SK-N-SH treated with all-trans-retinoic acid at 6 μM for 48 hours (cell line): ENCODE data around the gene NCAPG2.
A peak's percentile ranks its signal among the peaks of the same experiment; 100 is the strongest.

Experiments
- ATAC-seq: fragments of 200-7000 bp; cut with Tn5 transposase; 3 replicates; pipeline ENCODE4 v1.9.1; 2020; ENCODE audit warnings: mild to moderate bottlenecking, moderate library complexity
- ARNTL ChIP-seq: fragments of 450-650 bp; formaldehyde crosslinking; IDR thresholded peaks from 2 replicates; pipeline ENCODE4 v1.5.0; 2020; ENCODE audit warnings: low read depth, mild to moderate bottlenecking, moderate library complexity, borderline replicate concordance
- BACH2 ChIP-seq: fragments of 250-450 bp; sonication (Bioruptor Pico); IDR thresholded peaks from 2 replicates; pipeline ENCODE4 v1.9.0; 2021; ENCODE audit warnings: mild to moderate bottlenecking, borderline replicate concordance
- CSDC2 ChIP-seq: fragments of 250-450 bp; sonication (Bioruptor Pico); IDR thresholded peaks from 2 replicates; pipeline ENCODE4 v1.5.0; 2020; ENCODE audit warnings: mild to moderate bottlenecking, moderate library complexity
- CSRNP3 ChIP-seq: fragments of 250-450 bp; sonication (Bioruptor Pico); IDR thresholded peaks from 2 replicates; pipeline ENCODE4 v1.5.1; 2021; ENCODE audit warnings: mild to moderate bottlenecking, moderate library complexity
- ESRRG ChIP-seq: fragments of 250-450 bp; sonication (Bioruptor Pico); IDR thresholded peaks from 2 replicates; pipeline ENCODE4 v1.6.1; 2021; ENCODE audit warnings: mild to moderate bottlenecking
- GLIS3 ChIP-seq: fragments of 250-450 bp; sonication (Bioruptor Pico); IDR thresholded peaks from 2 replicates; pipeline ENCODE4 v1.5.0; 2020; ENCODE audit warnings: mild to moderate bottlenecking, moderate library complexity
- ISL1 ChIP-seq: fragments of 250-450 bp; sonication (Bioruptor Pico); IDR thresholded peaks from 2 replicates; pipeline ENCODE4 v2.1.2; 2022; ENCODE audit warnings: mild to moderate bottlenecking, moderate library complexity
- OSR1 ChIP-seq: fragments of 250-450 bp; sonication (Bioruptor Pico); IDR thresholded peaks from 2 replicates; pipeline ENCODE4 v1.8.0; 2022; ENCODE audit warnings: moderate library complexity, mild to moderate bottlenecking, inconsistent platforms
- PATZ1 ChIP-seq: fragments of 250-450 bp; sonication (Bioruptor Pico); IDR thresholded peaks from 2 replicates; pipeline ENCODE4 v1.8.0; 2020; ENCODE audit warnings: mild to moderate bottlenecking, moderate library complexity, borderline replicate concordance
- RARB ChIP-seq: fragments of 250-450 bp; sonication (Bioruptor Pico); IDR thresholded peaks from 2 replicates; pipeline ENCODE4 v1.8.0; 2021; ENCODE audit warnings: mild to moderate bottlenecking, moderate library complexity
- SNAI2 ChIP-seq: fragments of 250-450 bp; sonication (Bioruptor Pico); IDR thresholded peaks from 2 replicates; pipeline ENCODE4 v1.5.0; 2020; ENCODE audit warnings: mild to moderate bottlenecking, moderate library complexity
- TCF4 ChIP-seq: fragments of 250-450 bp; sonication (Bioruptor Pico); IDR thresholded peaks from 2 replicates; pipeline ENCODE4 v1.8.0; 2021; ENCODE audit warnings: mild to moderate bottlenecking, moderate library complexity, borderline replicate concordance
- TOX ChIP-seq: fragments of 250-450 bp; sonication (Bioruptor Pico); IDR thresholded peaks from 2 replicates; pipeline ENCODE4 v1.8.0; 2021; ENCODE audit warnings: mild to moderate bottlenecking, moderate library complexity, borderline replicate concordance
- TSHZ2 ChIP-seq: fragments of 250-450 bp; sonication (Bioruptor Pico); IDR thresholded peaks from 2 replicates; pipeline ENCODE4 v1.5.0; 2020; ENCODE audit warnings: mild to moderate bottlenecking, moderate library complexity
- ZC3H10 ChIP-seq: fragments of 250-450 bp; sonication (Bioruptor Pico); IDR thresholded peaks from 2 replicates; pipeline ENCODE4 v1.5.1; 2021; ENCODE audit warnings: mild to moderate bottlenecking, moderate library complexity
- ZFP3 ChIP-seq: fragments of 250-450 bp; sonication (Bioruptor Pico); IDR thresholded peaks from 2 replicates; pipeline ENCODE4 v1.5.0; 2020; ENCODE audit warnings: mild to moderate bottlenecking, moderate library complexity
- ZNF565 ChIP-seq: fragments of 450-650 bp; formaldehyde crosslinking; conservative IDR thresholded peaks from 2 replicates; pipeline ENCODE4 v1.5.0; 2020; ENCODE audit warnings: low read depth, mild to moderate bottlenecking, moderate library complexity
- ZNF8 ChIP-seq: fragments of 450-650 bp; formaldehyde crosslinking; IDR thresholded peaks from 2 replicates; pipeline ENCODE4 v1.5.0; 2020; ENCODE audit warnings: mild to moderate bottlenecking, moderate library complexity
- TF ChIP-seq, protein P1 (sequence below): fragments of 250-450 bp; sonication (Bioruptor Pico); IDR thresholded peaks from 2 replicates; pipeline ENCODE4 v1.8.0; 2021; ENCODE audit warnings: low read depth, mild to moderate bottlenecking, moderate library complexity, borderline replicate concordance
- TF ChIP-seq, protein P2 (sequence below): fragments of 250-450 bp; sonication (Bioruptor Pico); IDR thresholded peaks from 2 replicates; pipeline ENCODE4 v1.5.1; 2020; ENCODE audit warnings: low read depth, mild to moderate bottlenecking, moderate library complexity

The NCAPG2 gene

GRCh38 chr7:158614700-158615099 lies 89.9 kb downstream of the NCAPG2 start:
- TF ChIP-seq ZC3H10 (CRISPR knock-in tag): no peak
- TF ChIP-seq CSRNP3 (CRISPR knock-in tag): no peak
- TF ChIP-seq TSHZ2 (CRISPR knock-in tag): no peak
- TF ChIP-seq TCF4: no peak
- TF ChIP-seq, protein P1, sequence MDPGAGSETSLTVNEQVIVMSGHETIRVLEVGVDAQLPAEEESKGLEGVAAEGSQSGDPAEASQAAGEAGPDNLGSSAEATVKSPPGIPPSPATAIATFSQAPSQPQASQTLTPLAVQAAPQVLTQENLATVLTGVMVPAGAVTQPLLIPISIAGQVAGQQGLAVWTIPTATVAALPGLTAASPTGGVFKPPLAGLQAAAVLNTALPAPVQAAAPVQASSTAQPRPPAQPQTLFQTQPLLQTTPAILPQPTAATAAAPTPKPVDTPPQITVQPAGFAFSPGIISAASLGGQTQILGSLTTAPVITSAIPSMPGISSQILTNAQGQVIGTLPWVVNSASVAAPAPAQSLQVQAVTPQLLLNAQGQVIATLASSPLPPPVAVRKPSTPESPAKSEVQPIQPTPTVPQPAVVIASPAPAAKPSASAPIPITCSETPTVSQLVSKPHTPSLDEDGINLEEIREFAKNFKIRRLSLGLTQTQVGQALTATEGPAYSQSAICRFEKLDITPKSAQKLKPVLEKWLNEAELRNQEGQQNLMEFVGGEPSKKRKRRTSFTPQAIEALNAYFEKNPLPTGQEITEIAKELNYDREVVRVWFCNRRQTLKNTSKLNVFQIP (CRISPR knock-in tag): no peak
- TF ChIP-seq TOX: no peak
- TF ChIP-seq ZFP3: no peak
- no peak for TF ChIP-seq BACH2
- TF ChIP-seq, protein P2, sequence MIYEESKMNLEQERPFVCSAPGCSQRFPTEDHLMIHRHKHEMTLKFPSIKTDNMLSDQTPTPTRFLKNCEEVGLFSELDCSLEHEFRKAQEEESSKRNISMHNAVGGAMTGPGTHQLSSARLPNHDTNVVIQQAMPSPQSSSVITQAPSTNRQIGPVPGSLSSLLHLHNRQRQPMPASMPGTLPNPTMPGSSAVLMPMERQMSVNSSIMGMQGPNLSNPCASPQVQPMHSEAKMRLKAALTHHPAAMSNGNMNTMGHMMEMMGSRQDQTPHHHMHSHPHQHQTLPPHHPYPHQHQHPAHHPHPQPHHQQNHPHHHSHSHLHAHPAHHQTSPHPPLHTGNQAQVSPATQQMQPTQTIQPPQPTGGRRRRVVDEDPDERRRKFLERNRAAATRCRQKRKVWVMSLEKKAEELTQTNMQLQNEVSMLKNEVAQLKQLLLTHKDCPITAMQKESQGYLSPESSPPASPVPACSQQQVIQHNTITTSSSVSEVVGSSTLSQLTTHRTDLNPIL (CRISPR knock-in tag): no peak
- TF ChIP-seq, all 23 proteins: peak for 0
- ATAC-seq: peak; percentile 32; the same call in 2 of the 3 replicates

DNA sequence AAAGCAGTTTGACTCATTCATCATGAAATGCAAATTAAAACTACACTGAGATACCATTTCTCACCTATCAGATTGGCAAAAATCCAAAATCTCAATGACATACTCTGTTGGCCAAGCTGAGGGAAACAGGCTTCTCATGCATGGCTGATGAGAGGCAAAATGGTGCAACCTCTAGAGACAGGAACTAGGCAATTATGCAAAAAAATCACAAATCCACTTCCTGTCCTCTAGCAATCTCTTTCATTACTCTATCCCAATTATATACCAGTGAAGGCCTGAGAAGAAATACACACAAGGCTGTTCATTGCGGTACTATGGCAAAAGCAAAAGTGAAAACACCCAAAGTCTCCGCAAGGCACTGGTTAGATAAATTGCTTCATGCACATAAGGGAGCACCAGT lies 91.1 kb downstream of the NCAPG2 start:
- TF ChIP-seq CSDC2 (CRISPR knock-in tag): no peak
- no peak for TF ChIP-seq TOX
- no peak for TF ChIP-seq ESRRG (CRISPR knock-in tag)
- no peak for ATAC-seq

- ATAC-seq: no peak
- TF ChIP-seq GLIS3 (CRISPR knock-in tag) (no peak), ARNTL (CRISPR knock-in tag) (no peak), ZNF8 (CRISPR knock-in tag) (no peak), OSR1 (CRISPR knock-in tag) (no peak), TCF4 (no peak), ISL1 (CRISPR knock-in tag) (no peak), ZNF565 (CRISPR knock-in tag) (no peak), TOX (no peak), SNAI2 (CRISPR knock-in tag) (no peak), PATZ1 (CRISPR knock-in tag) (no peak), RARB (CRISPR knock-in tag) (no peak), BACH2 (no peak)
- TF ChIP-seq, protein P1 (CRISPR knock-in tag): no peak
Observed at GRCh38 chr7:158612546-158612945, 92.1 kb downstream of the NCAPG2 start.
